Astrocyte (in vitro differentiated cells and primary cell): ENCODE data around the gene DOCK2. TPM values are rescaled to one million over a fixed set of nuclear protein-coding genes. Genes with fewer than 3 reads are reported as not detected.

Experiments used
- DNase-seq: peaks from one replicate; pipeline ENCODE4 v3.0.0-alpha.2; 2010; ENCODE audit warnings: low read depth
- FAIRE-seq: peaks from 2 replicates; lab custom pipeline; 2011; peaks lifted over from hg19 to GRCh38; lab: Jason Lieb, UNC
- H2AFZ ChIP-seq: 2 replicates; pipeline ENCODE4 v1.6.0; 2012; ENCODE audit warnings: low read depth, low read length, inconsistent platforms
- H3K27ac ChIP-seq: 2 replicates; pipeline ENCODE4 v1.5.1; 2011; ENCODE audit warnings: low read depth, low read length, inconsistent platforms
- H3K27me3 ChIP-seq: 2 replicates; pipeline ENCODE4 v1.6.0; 2011; ENCODE audit warnings: low read length, inconsistent platforms; ENCODE audit not compliant: insufficient read depth
- H3K36me3 ChIP-seq: 2 replicates; pipeline ENCODE4 v1.5.1; 2011; ENCODE audit warnings: low read length, inconsistent platforms; ENCODE audit not compliant: insufficient read depth
- H3K4me1 ChIP-seq: 2 replicates; pipeline ENCODE4 v1.5.1; 2011; ENCODE audit warnings: low read length, inconsistent platforms; ENCODE audit not compliant: insufficient read depth
- H3K4me2 ChIP-seq: 2 replicates; pipeline ENCODE4 v1.6.0; 2012; ENCODE audit warnings: low read length, inconsistent platforms
- H3K4me3 ChIP-seq: 2 replicates; pipeline ENCODE4 v1.5.1; 2011; ENCODE audit warnings: low read depth, mild to moderate bottlenecking, low read length, inconsistent platforms; ENCODE audit not compliant: insufficient read depth
- H3K79me2 ChIP-seq: 2 replicates; pipeline ENCODE4 v1.6.0; 2012; ENCODE audit warnings: mild to moderate bottlenecking, low read length, inconsistent platforms; ENCODE audit not compliant: insufficient read depth
- H3K9ac ChIP-seq: 2 replicates; pipeline ENCODE4 v1.6.0; 2012; ENCODE audit warnings: mild to moderate bottlenecking, low read length, inconsistent platforms
- H3K9me3 ChIP-seq: 2 replicates; pipeline ENCODE4 v1.5.1; 2012; ENCODE audit warnings: low read depth, mild to moderate bottlenecking, low read length, inconsistent platforms; ENCODE audit not compliant: insufficient read depth
- H4K20me1 ChIP-seq: 2 replicates; pipeline ENCODE4 v1.6.0; 2012; ENCODE audit warnings: low read length, inconsistent platforms; ENCODE audit not compliant: insufficient read depth
- H3K27ac Mint-ChIP-seq: one replicate; pipeline ENCODE4 v1.8.0; 2021; ENCODE audit warnings: mild to moderate bottlenecking, mixed read lengths; ENCODE audit not compliant: unreplicated experiment
- H3K27me3 Mint-ChIP-seq: one replicate; pipeline ENCODE4 v1.8.0; 2021; ENCODE audit warnings: low read depth, mixed read lengths; ENCODE audit not compliant: unreplicated experiment
- H3K36me3 Mint-ChIP-seq: one replicate; pipeline ENCODE4 v1.8.0; 2021; ENCODE audit warnings: low read depth, mixed read lengths; ENCODE audit not compliant: unreplicated experiment
- H3K4me1 Mint-ChIP-seq: one replicate; pipeline ENCODE4 v1.8.0; 2021; ENCODE audit warnings: low read depth, mixed read lengths; ENCODE audit not compliant: unreplicated experiment
- H3K4me3 Mint-ChIP-seq: one replicate; pipeline ENCODE4 v1.8.0; 2021; ENCODE audit warnings: mild to moderate bottlenecking, moderate library complexity, mixed read lengths; ENCODE audit not compliant: unreplicated experiment
- H3K9me3 Mint-ChIP-seq: one replicate; pipeline ENCODE4 v1.8.0; 2021; ENCODE audit warnings: mild to moderate bottlenecking, mixed read lengths; ENCODE audit not compliant: unreplicated experiment
- CTCF ChIP-seq: IDR thresholded peaks from 2 replicates; pipeline ENCODE4 v1.5.1; 2011; ENCODE audit warnings: low read depth, mild to moderate bottlenecking, inconsistent platforms, low read length, moderate library complexity; ENCODE audit not compliant: insufficient read depth
- EZH2 ChIP-seq: IDR thresholded peaks from 2 replicates; pipeline ENCODE4 v1.6.1; 2012; ENCODE audit warnings: mild to moderate bottlenecking, low read length, inconsistent platforms; ENCODE audit not compliant: insufficient read depth
- total RNA-seq: library from RNA; stranded (reverse); gene quantifications from 2 replicates; pipeline ENCODE4 v1.2.1, GENCODE V29; 2021

The DOCK2 gene
- total RNA-seq, 1 donor from 2014 or later = 0.66 TPM

GRCh38 chr5:170057311-170057710 is 420.2 kb downstream of the DOCK2 start:
- Histone ChIP-seq H3K4me1 (no peaks in the 10 kb centered on the region), H3K4me3 (no peak overlapping the region), H3K36me3 (no peaks in the 10 kb centered on the region), H3K9me3 (no peaks in the 10 kb centered on the region), H3K4me2 (no peak overlapping the region), H3K27ac (no peak overlapping the region), H3K9ac (no peak overlapping the region), H3K27me3 (peaks cover 2% of the 10 kb centered on the region), H4K20me1 (no peaks in the 10 kb centered on the region), H2AFZ (no peak overlapping the region), H3K79me2 (no peaks in the 10 kb centered on the region)
- Mint-ChIP-seq H3K9me3 (peaks cover 2% of the 10 kb centered on the region), H3K36me3 (no peaks in the 10 kb centered on the region), H3K4me1 (peaks cover 3% of the 10 kb centered on the region), H3K4me3 (no peak overlapping the region), H3K27ac (no peak overlapping the region), H3K27me3 (peaks cover 13% of the 10 kb centered on the region)
- DNase-seq = no peak
- TF ChIP-seq CTCF (no peak), EZH2 (no peak)
- FAIRE-seq = no peak

GRCh38 chr5:170059221-170059620 is 422.1 kb downstream of the DOCK2 start:
- Mint-ChIP-seq H3K27ac (no peak overlapping the region), H3K4me1 (peaks cover 5% of the 10 kb centered on the region), H3K36me3 (no peaks in the 10 kb centered on the region), H3K27me3 (peaks cover 13% of the 10 kb centered on the region), H3K4me3 (no peak overlapping the region), H3K9me3 (peaks cover 2% of the 10 kb centered on the region)
- DNase-seq (no peak), FAIRE-seq (no peak)
- no peak overlapping the region for H3K9ac ChIP-seq
- H3K4me2 ChIP-seq = no peak overlapping the region
- no peak overlapping the region for H2AFZ ChIP-seq
- H3K4me3 ChIP-seq = no peak overlapping the region
- H3K9me3 ChIP-seq = no peaks in the 10 kb centered on the region
- no peaks in the 10 kb centered on the region for H3K4me1 ChIP-seq
- no peak overlapping the region for H3K27ac ChIP-seq
- no peaks in the 10 kb centered on the region for H3K36me3 ChIP-seq
- no peaks in the 10 kb centered on the region for H3K79me2 ChIP-seq
- no peaks in the 10 kb centered on the region for H4K20me1 ChIP-seq
- TF ChIP-seq EZH2 (no peak), CTCF (no peak)
- no peaks in the 10 kb centered on the region for H3K27me3 ChIP-seq

DNA sequence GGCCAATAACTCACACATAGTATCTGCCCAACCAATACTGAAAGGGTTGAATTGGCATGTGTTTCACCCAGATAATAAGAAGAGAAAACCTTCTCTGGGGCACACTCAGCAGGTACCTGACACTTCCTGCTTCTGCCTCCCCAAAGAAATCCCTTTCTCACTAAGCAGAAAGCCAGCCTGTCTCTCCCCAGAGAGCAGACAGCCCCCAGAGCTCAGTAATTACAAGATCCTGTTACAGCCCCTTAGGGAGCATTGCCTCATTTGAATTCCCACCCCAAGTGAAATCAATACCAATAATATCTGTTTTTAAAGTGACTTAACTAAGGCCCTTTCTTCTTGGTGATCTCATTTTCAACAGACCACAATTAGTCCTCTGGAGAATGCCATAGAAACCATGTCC is 430.1 kb downstream of the DOCK2 start:
- H3K9me3 ChIP-seq = no peaks in the 10 kb centered on the region
- Mint-ChIP-seq H3K4me1 (peaks cover 3% of the 10 kb centered on the region), H3K9me3 (no peaks in the 10 kb centered on the region), H3K27me3 (peaks cover 23% of the 10 kb centered on the region), H3K4me3 (no peak overlapping the region), H3K27ac (no peak overlapping the region), H3K36me3 (no peaks in the 10 kb centered on the region)
- FAIRE-seq = no peak
- no peaks in the 10 kb centered on the region for H3K36me3 ChIP-seq
- H3K9ac ChIP-seq = no peak overlapping the region
- no peak for TF ChIP-seq CTCF
- no peak for TF ChIP-seq EZH2
- no peak overlapping the region for H3K4me2 ChIP-seq
- no peak overlapping the region for H3K27ac ChIP-seq
- no peaks in the 10 kb centered on the region for H3K4me1 ChIP-seq
- no peaks in the 10 kb centered on the region for H3K27me3 ChIP-seq
- H2AFZ ChIP-seq = no peak overlapping the region
- H3K79me2 ChIP-seq = no peaks in the 10 kb centered on the region
- DNase-seq = no peak
- no peak overlapping the region for H3K4me3 ChIP-seq
- no peaks in the 10 kb centered on the region for H4K20me1 ChIP-seq
